ENCODE results near the gene ZNF45. TPM values are rescaled to one million over a fixed set of nuclear protein-coding genes. Genes with fewer than 3 reads are reported as not detected.
"Not testable (repeated sequence)": the region's sequence is repeated elsewhere in the genome, so short reads cannot be mapped to it uniquely, and the experiment has no call there.

ZNF45 gene
- total and polyA plus RNA-seq, 12 donors, result 2.9 to 10.7 (median 7.7) TPM

GRCh38 chr19:43883864-43884263, 51.2 kb downstream of the ZNF45 start, which contains the start of gene ZNF404:
Gene ZNF404 (minus strand): TSS chr19:43883964.
- H3K36me3 ChIP-seq, result peaks cover 0 to 66% (median 23%) of the 10 kb centered on the region in 9 donors
- no peak for DNase-seq
- H3K9me3 ChIP-seq, result peaks cover 0 to 100% (median 68%) of the 10 kb centered on the region in 11 donors
- H3K4me1 ChIP-seq, result no peaks in the 10 kb centered on the region
- H3K27ac ChIP-seq, result no peak within 1 kb of the TSS
- no peak within 1 kb of the TSS for H3K4me3 ChIP-seq
- no peaks in the 10 kb centered on the region for H3K27me3 ChIP-seq
- TF ChIP-seq CTCF (IDR thresholded peaks at IDR 0.05), result no peak
- intact Hi-C loops (cut with DNase I), result no loop called here
- 75 to 93% methylated on average over 2 of the region's 2 CpGs for WGBS, 2 donors
- ATAC-seq, result no peak

- no peak for ATAC-seq
- Histone ChIP-seq H3K4me3 (no peak overlapping the region), H3K4me1 (no peaks in the 10 kb centered on the region), H3K27me3 (no peaks in the 10 kb centered on the region), H3K9me3 (peaks cover 0 to 95% (median 82%) of the 10 kb centered on the region in 11 donors), H3K27ac (no peak overlapping the region), H3K36me3 (peaks cover 0 to 93% (median 28%) of the 10 kb centered on the region in 9 donors)
- no peak for DNase-seq
- TF ChIP-seq CTCF (IDR thresholded peaks at IDR 0.05), result no peak
- intact Hi-C loops (cut with DNase I), result no loop called here
- WGBS, 2 donors, result 92 to 93% methylated on average over 5 of the region's 5 CpGs
These were observed 54.6 kb downstream of the ZNF45 start for GRCh38 chr19:43880483-43880882.

GRCh38 chr19:43872547-43873336, 62.3 kb downstream of the ZNF45 start:
- Histone ChIP-seq H3K4me3 (no peak overlapping the region), H3K36me3 (peaks cover 0 to 97% (median 12%) of the 10 kb centered on the region in 9 donors), H3K27me3 (no peaks in the 10 kb centered on the region), H3K27ac (no peak overlapping the region), H3K9me3 (peaks cover 13 to 100% (median 94%) of the 10 kb centered on the region in 11 donors), H3K4me1 (no peaks in the 10 kb centered on the region)
- intact Hi-C loops (cut with DNase I), result no loop called here
- TF ChIP-seq CTCF (IDR thresholded peaks at IDR 0.05), result no peak
- no peak for DNase-seq
- no peak for ATAC-seq
- 82 to 95% methylated on average over 5 of the region's 5 CpGs for WGBS, 2 donors

- WGBS, 2 donors, result 94 to 97% methylated on average over 28 of the region's 28 CpGs
- H3K27ac ChIP-seq; H3K27me3 ChIP-seq; H3K4me3 ChIP-seq; ATAC-seq; intact Hi-C loops (cut with DNase I); H3K4me1 ChIP-seq; DNase-seq: not testable (repeated sequence)
- Histone ChIP-seq H3K36me3 (peaks cover 0 to 50% (median 3%) of the 10 kb centered on the region in 9 donors), H3K9me3 (peaks cover 2 to 89% (median 78%) of the 10 kb centered on the region in 11 donors)
These were observed 68.2 kb downstream of the ZNF45 start for GRCh38 chr19:43866923-43867322.

Other genes starting within 250 kb of the ZNF45 start
- gene IRGC, start 219.2 kb downstream of the ZNF45 start, total RNA-seq, result not detected
- gene IRGC, start 219.2 kb downstream of the ZNF45 start, polyA plus RNA-seq, result not detected
- gene SMG9, start 180.3 kb downstream of the ZNF45 start, total RNA-seq, result 10 to 100 TPM in 9 of 10 donors, 1 to 10 TPM in 1; 10.0 to 19.4 (median 13.3) TPM
- 10 to 100 TPM; 20.3 to 30.4 TPM for gene SMG9, start 180.3 kb downstream of the ZNF45 start, polyA plus RNA-seq
- gene KCNN4, start 154.3 kb downstream of the ZNF45 start, total RNA-seq, result 1 to 10 TPM in 3 of 10 donors, under 1 TPM in 7; 0.34 to 1.6 (median 0.69) TPM
- gene KCNN4, start 154.3 kb downstream of the ZNF45 start, polyA plus RNA-seq, result 1 to 10 TPM; 1.2 to 1.4 TPM
- gene LYPD5, start 132.8 kb downstream of the ZNF45 start, total RNA-seq, result 1 to 10 TPM in 5 of 10 donors, under 1 TPM in 5; 0.24 to 5.3 (median 0.90) TPM
- gene LYPD5, start 132.8 kb downstream of the ZNF45 start, polyA plus RNA-seq, result 1 to 10 TPM in 1 of 2 donors, under 1 TPM in 1; 0.37 to 1.2 TPM
- gene ZNF283, start 108.0 kb downstream of the ZNF45 start, total RNA-seq, result 10 to 100 TPM in 9 of 10 donors, 1 to 10 TPM in 1; 7.5 to 16.9 (median 12.1) TPM
- 1 to 10 TPM; 1.7 to 6.7 TPM for gene ZNF283, start 108.0 kb downstream of the ZNF45 start, polyA plus RNA-seq
- 10 to 100 TPM in 3 of 10 donors, 1 to 10 TPM in 7; 4.6 to 11.9 (median 7.2) TPM for gene ZNF404, start 51.3 kb downstream of the ZNF45 start, total RNA-seq
- gene ZNF404, start 51.3 kb downstream of the ZNF45 start, polyA plus RNA-seq, result 10 to 100 TPM in 1 of 2 donors, 1 to 10 TPM in 1; 4.6 to 68.7 TPM
- gene ZNF221, start 15.9 kb upstream of the ZNF45 start, total RNA-seq, result 1 to 10 TPM; 3.0 to 6.7 (median 5.0) TPM
- gene ZNF221, start 15.9 kb upstream of the ZNF45 start, polyA plus RNA-seq, result 1 to 10 TPM; 1.1 to 3.1 TPM
- 1 to 10 TPM; 1.5 to 7.8 (median 6.9) TPM for gene ZNF155, start 48.9 kb upstream of the ZNF45 start, total RNA-seq
- 1 to 10 TPM; 4.3 to 9.1 TPM for gene ZNF155, start 48.9 kb upstream of the ZNF45 start, polyA plus RNA-seq
- gene ZNF230, start 67.7 kb upstream of the ZNF45 start, total RNA-seq, result 1 to 10 TPM; 1.6 to 4.3 (median 3.4) TPM
- 1 to 10 TPM; 1.4 to 2.3 TPM for gene ZNF230, start 67.7 kb upstream of the ZNF45 start, polyA plus RNA-seq
- gene ZNF222, start 90.1 kb upstream of the ZNF45 start, total RNA-seq, result 1 to 10 TPM; 2.1 to 5.1 (median 3.6) TPM
- 1 to 10 TPM; 4.2 to 5.8 TPM for gene ZNF222, start 90.1 kb upstream of the ZNF45 start, polyA plus RNA-seq
- gene ZNF223, start 116.8 kb upstream of the ZNF45 start, total RNA-seq, result 1 to 10 TPM; 2.3 to 5.4 (median 3.2) TPM
- 1 to 10 TPM; 2.8 to 4.8 TPM for gene ZNF223, start 116.8 kb upstream of the ZNF45 start, polyA plus RNA-seq
- gene ZNF284, start 136.9 kb upstream of the ZNF45 start, total RNA-seq, result 1 to 10 TPM; 1.2 to 2.6 (median 1.8) TPM
- gene ZNF284, start 136.9 kb upstream of the ZNF45 start, polyA plus RNA-seq, result 1 to 10 TPM in 1 of 2 donors, under 1 TPM in 1; 0.65 to 1.8 TPM
- 10 to 100 TPM in 8 of 10 donors, 1 to 10 TPM in 2; 8.1 to 16.0 (median 13.3) TPM for gene ZNF224, start 159.1 kb upstream of the ZNF45 start, total RNA-seq
- 10 to 100 TPM in 1 of 2 donors, 1 to 10 TPM in 1; 5.1 to 27.8 TPM for gene ZNF224, start 159.1 kb upstream of the ZNF45 start, polyA plus RNA-seq
- gene ZNF225, start 178.1 kb upstream of the ZNF45 start, total RNA-seq, result 1 to 10 TPM; 2.3 to 5.0 (median 3.2) TPM
- 1 to 10 TPM; 1.2 to 2.0 TPM for gene ZNF225, start 178.1 kb upstream of the ZNF45 start, polyA plus RNA-seq
- gene ZNF234, start 206.3 kb upstream of the ZNF45 start, total RNA-seq, result 10 to 100 TPM in 3 of 10 donors, 1 to 10 TPM in 7; 8.0 to 13.4 (median 9.0) TPM
- gene ZNF234, start 206.3 kb upstream of the ZNF45 start, polyA plus RNA-seq, result 1 to 10 TPM; 2.2 to 6.4 TPM
- gene ZNF226, start 229.8 kb upstream of the ZNF45 start, total RNA-seq, result 10 to 100 TPM; 17.0 to 30.6 (median 22.6) TPM
- 10 to 100 TPM; 14.6 to 15.8 TPM for gene ZNF226, start 229.8 kb upstream of the ZNF45 start, polyA plus RNA-seq

Measured in heart right ventricle (tissue), 16 donors.